GM12865 (cell line): Measurements from ENCODE around the gene NKAPD1.
A peak's percentile ranks its signal among the peaks of the same experiment; 100 is the strongest.

Experiments
- DNase-seq: peaks from one replicate; pipeline ENCODE4 v3.0.0; 2010; ENCODE audit warnings: low read depth
- H3K4me3 ChIP-seq: 2 replicates; pipeline ENCODE4 v1.5.1; 2011; ENCODE audit warnings: mild to moderate bottlenecking, low read depth, low read length, control low read depth
- TF ChIP-seq, protein P1 (sequence below): IDR thresholded peaks from 2 replicates; pipeline ENCODE4 v1.5.1; 2011; ENCODE audit warnings: low read length, control low read depth, low read depth, inconsistent platforms; ENCODE audit not compliant: insufficient read depth; ENCODE audit errors: missing control alignments

The NKAPD1 gene

DNA sequence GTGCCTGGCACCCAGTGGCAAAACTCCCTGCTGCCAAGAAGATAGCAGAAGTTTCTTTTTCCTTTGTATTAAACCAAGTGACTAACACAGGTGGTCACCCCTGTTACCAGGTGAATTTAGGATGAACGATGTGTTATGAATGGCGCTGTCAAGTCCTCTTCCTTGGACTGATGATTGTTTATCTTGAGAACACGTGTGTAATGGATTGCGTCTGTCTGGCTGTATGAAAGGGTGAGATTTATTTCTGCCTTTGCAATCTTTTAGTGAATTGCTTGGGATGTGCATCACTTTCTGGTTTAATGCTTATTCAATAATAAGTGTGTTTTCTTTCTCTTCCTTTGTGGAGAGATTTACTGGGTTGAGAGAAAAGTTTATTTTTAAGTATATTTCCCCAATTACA is 49.0 kb downstream of the NKAPD1 start:
- H3K4me3 ChIP-seq = no peak overlapping the region
- TF ChIP-seq, protein P1, sequence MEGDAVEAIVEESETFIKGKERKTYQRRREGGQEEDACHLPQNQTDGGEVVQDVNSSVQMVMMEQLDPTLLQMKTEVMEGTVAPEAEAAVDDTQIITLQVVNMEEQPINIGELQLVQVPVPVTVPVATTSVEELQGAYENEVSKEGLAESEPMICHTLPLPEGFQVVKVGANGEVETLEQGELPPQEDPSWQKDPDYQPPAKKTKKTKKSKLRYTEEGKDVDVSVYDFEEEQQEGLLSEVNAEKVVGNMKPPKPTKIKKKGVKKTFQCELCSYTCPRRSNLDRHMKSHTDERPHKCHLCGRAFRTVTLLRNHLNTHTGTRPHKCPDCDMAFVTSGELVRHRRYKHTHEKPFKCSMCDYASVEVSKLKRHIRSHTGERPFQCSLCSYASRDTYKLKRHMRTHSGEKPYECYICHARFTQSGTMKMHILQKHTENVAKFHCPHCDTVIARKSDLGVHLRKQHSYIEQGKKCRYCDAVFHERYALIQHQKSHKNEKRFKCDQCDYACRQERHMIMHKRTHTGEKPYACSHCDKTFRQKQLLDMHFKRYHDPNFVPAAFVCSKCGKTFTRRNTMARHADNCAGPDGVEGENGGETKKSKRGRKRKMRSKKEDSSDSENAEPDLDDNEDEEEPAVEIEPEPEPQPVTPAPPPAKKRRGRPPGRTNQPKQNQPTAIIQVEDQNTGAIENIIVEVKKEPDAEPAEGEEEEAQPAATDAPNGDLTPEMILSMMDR = no peak

DNA sequence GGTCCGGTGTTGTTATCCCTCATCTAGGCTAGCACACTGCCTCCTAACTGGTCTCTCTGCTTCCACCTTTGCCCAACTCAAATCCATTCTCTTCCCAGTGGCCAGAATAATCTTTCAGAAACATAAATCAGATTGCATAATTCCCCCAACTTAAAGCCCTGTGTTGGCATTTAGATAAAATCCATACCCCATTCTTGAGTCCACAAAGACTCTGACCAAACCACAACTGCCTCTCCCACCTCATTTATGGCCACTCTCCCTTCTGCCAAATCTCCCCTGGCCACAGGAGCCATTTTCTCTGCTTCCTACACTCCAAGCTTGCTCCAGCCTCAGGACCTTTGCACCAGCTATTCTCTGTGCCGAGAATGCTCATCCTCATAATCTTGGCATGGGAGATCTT is 53.0 kb downstream of the NKAPD1 start:
- TF ChIP-seq, protein P1 = no peak
- H3K4me3 ChIP-seq = no peak overlapping the region
- DNase-seq = no peak

More for the DNA sequence above, 49.0 kb downstream of the NKAPD1 start:
- no peak for DNase-seq

DNA sequence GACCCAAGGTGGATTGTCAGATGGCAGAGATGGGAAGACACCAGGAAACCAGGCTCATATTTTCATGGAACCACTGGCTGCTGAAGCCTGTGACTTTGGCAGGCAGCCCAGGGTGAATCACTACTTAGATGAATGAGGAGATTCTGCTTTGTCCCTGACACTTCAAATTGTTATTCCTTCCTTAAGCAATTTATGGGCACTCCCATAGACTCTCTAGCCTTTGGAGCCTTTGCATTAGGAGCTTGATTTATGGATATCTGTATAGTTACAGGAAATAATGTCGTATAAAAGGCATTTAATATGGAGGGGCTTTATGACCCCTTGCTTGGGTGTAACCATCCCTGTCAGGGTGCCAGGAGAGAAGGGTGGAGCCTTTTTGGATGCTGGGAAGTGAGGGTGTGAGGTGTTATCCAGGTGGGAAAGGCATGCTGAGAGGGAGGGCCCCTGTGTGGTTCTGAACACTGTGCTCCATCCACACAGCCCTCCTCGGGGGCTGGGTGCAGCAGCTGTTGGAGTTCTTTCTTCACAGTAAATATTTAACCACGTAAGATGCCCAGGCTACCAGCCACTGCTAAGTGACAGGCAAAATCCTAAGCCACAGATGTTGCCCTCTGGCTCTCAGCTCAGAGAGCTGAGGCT is 54.5 kb downstream of the NKAPD1 start:
- no peak overlapping the region for H3K4me3 ChIP-seq
- DNase-seq = no peak
- TF ChIP-seq, protein P1 = no peak

DNA sequence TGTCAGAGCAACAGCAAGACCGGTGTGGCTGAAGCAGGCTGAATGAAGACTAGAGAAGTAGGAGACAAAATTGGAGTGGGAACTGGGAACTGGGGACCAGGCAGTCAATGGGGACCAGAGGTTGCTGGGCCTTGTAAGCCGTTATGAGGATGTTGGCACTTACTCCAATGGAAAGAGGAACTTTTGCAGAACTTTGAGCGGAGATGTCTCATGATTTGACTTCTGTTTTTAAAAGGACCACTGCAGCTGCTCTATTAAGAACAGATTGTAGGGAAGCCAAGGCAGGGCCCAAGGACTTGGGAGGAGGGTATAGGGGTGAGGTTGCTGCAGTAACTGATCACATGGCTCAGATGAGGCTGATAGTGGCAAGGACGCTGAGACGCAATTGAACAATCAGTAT is 55.6 kb downstream of the NKAPD1 start:
- TF ChIP-seq, protein P1 = no peak
- no peak for DNase-seq
- no peak overlapping the region for H3K4me3 ChIP-seq

DNA sequence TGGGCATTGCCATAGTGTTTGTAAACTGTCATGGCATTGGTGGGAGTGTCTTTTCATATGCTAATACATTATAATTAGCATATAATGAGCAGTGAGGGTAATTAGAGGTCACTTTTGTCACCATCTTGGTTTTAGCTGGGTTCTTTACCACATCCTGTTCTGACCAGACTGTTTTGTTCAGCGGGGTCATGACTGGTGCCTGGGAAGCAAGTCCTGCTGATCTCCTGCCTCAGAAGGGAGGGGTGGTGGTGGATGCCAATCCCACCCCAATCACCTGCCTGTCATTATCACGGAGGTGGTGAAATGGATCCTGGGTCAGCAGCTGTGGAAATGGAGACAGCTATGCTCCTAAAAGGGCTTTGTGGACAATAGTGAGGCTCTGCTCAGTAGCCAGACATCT is 58.6 kb downstream of the NKAPD1 start:
- no peak overlapping the region for H3K4me3 ChIP-seq
- TF ChIP-seq, protein P1 = no peak
- DNase-seq = peak; percentile 24

DNA sequence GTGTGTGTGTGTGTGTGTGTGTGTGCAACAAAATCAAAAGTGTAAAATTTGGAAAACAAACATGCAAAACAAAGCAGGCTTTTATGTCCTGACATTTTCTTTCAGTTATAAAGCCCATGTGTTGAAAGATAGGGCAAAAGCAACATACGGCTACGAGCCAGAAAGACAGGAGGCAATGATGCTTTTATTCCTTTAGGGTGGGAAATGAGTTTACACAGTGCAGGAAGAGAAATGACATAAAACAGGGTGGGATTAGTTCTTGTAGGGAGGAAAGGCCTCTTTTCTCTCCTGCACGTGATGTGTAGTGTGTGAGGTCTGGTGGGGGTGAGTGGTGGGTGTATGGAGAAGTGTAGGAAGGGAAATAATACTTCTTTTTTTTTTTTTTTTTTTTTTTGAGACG is 60.4 kb downstream of the NKAPD1 start:
- no peak overlapping the region for H3K4me3 ChIP-seq
- TF ChIP-seq, protein P1 = no peak
- no peak for DNase-seq
